Measurements from ENCODE around the gene CLDN8.

The CLDN8 gene

GRCh38 chr21:30166171-30166570 lies 49.7 kb downstream of the CLDN8 start:
- no peak for DNase-seq (ENCODE audit: low read depth)
- no peak for TF ChIP-seq CTCF (IDR thresholded peaks at IDR 0.05; ENCODE audit: low read depth, low read length, missing control alignments)
- in situ Hi-C loops (cut with HindIII; ENCODE audit: low sequenced_read_pairs), result no loop called here
- H3K4me3 ChIP-seq (ENCODE audit: low read depth, low read length), result no peak overlapping the region

- H3K4me3 ChIP-seq (ENCODE audit: low read depth, low read length), result no peak overlapping the region
- DNase-seq (ENCODE audit: low read depth), result no peak
- in situ Hi-C loops (cut with HindIII; ENCODE audit: low sequenced_read_pairs), result no loop called here
- no peak for TF ChIP-seq CTCF (IDR thresholded peaks at IDR 0.05; ENCODE audit: low read depth, low read length, missing control alignments)
Measured at GRCh38 chr21:30164796-30165195, 51.1 kb downstream of the CLDN8 start.
